Mammary epithelial cell (primary cell): ENCODE results near the gene MAS1L.

Experiments
- EZH2 ChIP-seq: IDR thresholded peaks from 2 replicates; pipeline ENCODE4 v1.6.1; 2012; ENCODE audit warnings: low read length, inconsistent platforms, borderline replicate concordance
- TF ChIP-seq, protein P1 (sequence below), 2 donors: IDR thresholded peaks in 1 of 2; conservative IDR thresholded peaks in 1 of 2; 2 replicates each; pipeline ENCODE4 v1.5.1; 2011 to 2012; ENCODE audit warnings: inconsistent platforms in 2 of 2, low read length in 2 of 2, mild to moderate bottlenecking in 2 of 2, control low read depth in 1 of 2, low read depth in 1 of 2; ENCODE audit not compliant: insufficient read depth in 1 of 2; ENCODE audit errors: extremely low read depth in 1 of 2

GRCh38 chr6:29501106-29501505 is 13.3 kb upstream of the MAS1L start:
- TF ChIP-seq, protein P1, sequence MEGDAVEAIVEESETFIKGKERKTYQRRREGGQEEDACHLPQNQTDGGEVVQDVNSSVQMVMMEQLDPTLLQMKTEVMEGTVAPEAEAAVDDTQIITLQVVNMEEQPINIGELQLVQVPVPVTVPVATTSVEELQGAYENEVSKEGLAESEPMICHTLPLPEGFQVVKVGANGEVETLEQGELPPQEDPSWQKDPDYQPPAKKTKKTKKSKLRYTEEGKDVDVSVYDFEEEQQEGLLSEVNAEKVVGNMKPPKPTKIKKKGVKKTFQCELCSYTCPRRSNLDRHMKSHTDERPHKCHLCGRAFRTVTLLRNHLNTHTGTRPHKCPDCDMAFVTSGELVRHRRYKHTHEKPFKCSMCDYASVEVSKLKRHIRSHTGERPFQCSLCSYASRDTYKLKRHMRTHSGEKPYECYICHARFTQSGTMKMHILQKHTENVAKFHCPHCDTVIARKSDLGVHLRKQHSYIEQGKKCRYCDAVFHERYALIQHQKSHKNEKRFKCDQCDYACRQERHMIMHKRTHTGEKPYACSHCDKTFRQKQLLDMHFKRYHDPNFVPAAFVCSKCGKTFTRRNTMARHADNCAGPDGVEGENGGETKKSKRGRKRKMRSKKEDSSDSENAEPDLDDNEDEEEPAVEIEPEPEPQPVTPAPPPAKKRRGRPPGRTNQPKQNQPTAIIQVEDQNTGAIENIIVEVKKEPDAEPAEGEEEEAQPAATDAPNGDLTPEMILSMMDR (conservative IDR thresholded peaks at IDR 0.05 in 1 of 2, IDR thresholded peaks at IDR 0.05 in 1 of 2; ENCODE audit: extremely low read depth in 1 of 2, insufficient read depth in 1 of 2, low read depth in 1 of 2, low read length in 2 of 2) = no peak
- no peak for TF ChIP-seq EZH2
